ENCODE measurements around the gene NPFF. TPM values are rescaled to one million over a fixed set of nuclear protein-coding genes. Genes with fewer than 3 reads are reported as not detected.
A peak's percentile ranks its signal among the peaks of the same experiment; 100 is the strongest.

Gene NPFF
- total and polyA plus RNA-seq, 12 donors: not detected

GRCh38 chr12:53538209-53538689 lies 31.0 kb upstream of the NPFF start:
- WGBS, 2 donors: 4 to 12% methylated on average over 1 of the region's 1 CpG
- intact Hi-C loops (cut with DNase I): no loop called here
- no peaks in the 10 kb centered on the region for H3K27me3 ChIP-seq
- no peak overlapping the region for H3K4me3 ChIP-seq
- H3K27ac ChIP-seq: peak overlapping the region in 2 of 10 donors; percentile 34 to 60
- peaks cover 0 to 18% (median 8%) of the 10 kb centered on the region in 9 donors for H3K4me1 ChIP-seq
- no peak for DNase-seq
- ATAC-seq: peak in 3 of 8 donors; percentile 45 to 78 (median 72)
- H3K9me3 ChIP-seq: no peaks in the 10 kb centered on the region
- peaks cover 0 to 100% (median 75%) of the 10 kb centered on the region in 9 donors for H3K36me3 ChIP-seq
- no peak for TF ChIP-seq CTCF (IDR thresholded peaks at IDR 0.05)

GRCh38 chr12:53536962-53537361 lies 29.7 kb upstream of the NPFF start:
- Histone ChIP-seq H3K4me1 (peaks cover 0 to 24% (median 8%) of the 10 kb centered on the region in 9 donors), H3K27ac (no peak overlapping the region), H3K9me3 (no peaks in the 10 kb centered on the region), H3K36me3 (peaks cover 0 to 100% (median 78%) of the 10 kb centered on the region in 9 donors), H3K27me3 (no peaks in the 10 kb centered on the region), H3K4me3 (no peak overlapping the region)
- 90 to 97% methylated on average over 3 of the region's 3 CpGs for WGBS, 2 donors
- ATAC-seq (no peak), DNase-seq (no peak)
- TF ChIP-seq CTCF (IDR thresholded peaks at IDR 0.05): no peak
- intact Hi-C loops (cut with DNase I): no loop called here

GRCh38 chr12:53533471-53533870 lies 26.2 kb upstream of the NPFF start:
- Histone ChIP-seq H3K9me3 (no peaks in the 10 kb centered on the region), H3K4me3 (no peak overlapping the region), H3K4me1 (peaks cover 0 to 15% (median 4%) of the 10 kb centered on the region in 9 donors), H3K36me3 (peaks cover 0 to 100% (median 73%) of the 10 kb centered on the region in 9 donors), H3K27me3 (no peaks in the 10 kb centered on the region), H3K27ac (peak overlapping the region in 1 of 10 donors; percentile 67)
- intact Hi-C loops (cut with DNase I): no loop called here
- WGBS, 2 donors: 82 to 86% methylated on average over 2 of the region's 2 CpGs
- TF ChIP-seq CTCF (IDR thresholded peaks at IDR 0.05): no peak
- DNase-seq (no peak), ATAC-seq (no peak)

GRCh38 chr12:53532524-53533445 lies 25.5 kb upstream of the NPFF start:
- WGBS, 2 donors: 93% methylated on average over 7 of the region's 7 CpGs
- ATAC-seq: peak in 1 of 8 donors; percentile 21
- Histone ChIP-seq H3K9me3 (no peaks in the 10 kb centered on the region), H3K4me3 (no peak overlapping the region), H3K27me3 (no peaks in the 10 kb centered on the region), H3K36me3 (peaks cover 0 to 100% (median 73%) of the 10 kb centered on the region in 9 donors), H3K27ac (peak overlapping the region in 1 of 10 donors; percentile 67), H3K4me1 (peaks cover 0 to 10% (median 0%) of the 10 kb centered on the region in 9 donors)
- no peak for DNase-seq
- no peak for TF ChIP-seq CTCF (IDR thresholded peaks at IDR 0.05)
- intact Hi-C loops (cut with DNase I): no loop called here
